Measurements from ENCODE around the gene MYH11. TPM values are rescaled to one million over a fixed set of nuclear protein-coding genes. Genes with fewer than 3 reads are reported as not detected.

MYH11 gene
- total and polyA plus RNA-seq, 10 of the 15 experiments (the other 5 are each of a cell fraction or from before 2014, with no cell fraction given) = 0.01 to 1.9 (median 0.13) TPM; not detected in 1

- TF ChIP-seq PKNOX1 (IDR thresholded peaks at IDR 0.05) (no peak), STAT3 (IDR thresholded peaks at IDR 0.05; ENCODE audit: low read depth, low read length) (no peak), KAT2A (conservative IDR thresholded peaks at IDR 0.05; ENCODE audit: control insufficient read depth, low read depth, low read length) (no peak)
These were observed 166.5 kb downstream of the MYH11 start (continued) for GRCh38 chr16:15690296-15690695.

DNA sequence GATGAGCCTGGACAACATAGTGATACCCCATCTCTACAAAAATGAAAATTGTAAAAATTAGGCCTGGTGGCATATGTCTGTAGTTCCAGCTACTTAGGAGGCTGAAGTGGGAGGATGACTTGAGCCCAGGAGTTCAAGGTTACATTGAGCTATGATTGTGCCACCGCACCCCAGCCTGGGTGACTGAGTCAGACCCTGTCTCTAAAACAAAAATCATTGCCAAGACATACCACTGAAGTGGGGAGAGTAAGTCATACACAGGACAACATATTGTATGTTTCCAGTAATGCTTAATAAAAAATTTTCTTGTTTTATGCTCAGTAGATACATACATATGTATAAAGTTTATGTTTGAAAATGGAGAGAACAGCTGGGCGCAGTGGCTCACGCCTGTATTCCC, 167.5 kb downstream of the MYH11 start:
- peaks cover 24 to 62% of the 10 kb centered on the region in 2 experiments for H3K36me3 ChIP-seq (ENCODE audit: control insufficient read depth in 2 of 2, insufficient read depth in 2 of 2, low read length in 1 of 2)
- intact Hi-C loops (cut with micrococcal nuclease; ENCODE audit: unreplicated experiment) = no loop called here
- RAD21 ChIA-PET (ENCODE audit: unreplicated experiment) = no interaction called here

GRCh38 chr16:15686287-15686686, 170.5 kb downstream of the MYH11 start:
- RAD21 ChIA-PET (ENCODE audit: unreplicated experiment) = no interaction called here
- no peak for FAIRE-seq
- no peak overlapping the region for H3K4me2 ChIP-seq (ENCODE audit: control insufficient read depth, insufficient read depth)
- TF ChIP-seq PRDM15 (CRISPR knock-in tag; IDR thresholded peaks at IDR 0.05) (no peak), RB1 (IDR thresholded peaks at IDR 0.05; ENCODE audit: borderline replicate concordance) (no peak), TBL1XR1 (IDR thresholded peaks at IDR 0.05; ENCODE audit: low read depth, low read length) (no peak), HDGF (IDR thresholded peaks at IDR 0.05) (no peak), NBN (IDR thresholded peaks at IDR 0.05) (no peak)

More for the DNA sequence above, 167.5 kb downstream of the MYH11 start:
- ChIA-PET POLR2A (no interaction called here), SMC1A (ENCODE audit: uncharacterized antibody, unreplicated experiment) (no interaction called here), CTCF (interaction anchor here (1.0 kb wide), 1 partner anchor 263 kb away, joined by 3 read pairs; no protein-coding TSS in a partner anchor)
- no TSS peak for BruUV-seq (replicated peaks)
- in situ Hi-C loops (cut with MboI) = no loop called here
- DNase-seq (ENCODE audit: low read depth, low spot score) = no peak
- TF ChIP-seq EP300 (IDR thresholded peaks at IDR 0.05; ENCODE audit: borderline replicate concordance in 1 of 2, control insufficient read depth in 1 of 2, low read depth in 2 of 2, low read length in 2 of 2) = no peak
- TF ChIP-seq RAD21 (IDR thresholded peaks at IDR 0.05; ENCODE audit: insufficient read depth, low read depth, low read length) = no peak
- no peak for TF ChIP-seq CHD2 (IDR thresholded peaks at IDR 0.05; ENCODE audit: borderline replicate concordance, low read depth, low read length)
- no peak for TF ChIP-seq FOXM1 (IDR thresholded peaks at IDR 0.05; ENCODE audit: low read depth, low read length)
- no peak overlapping the region for H3K4me2 ChIP-seq (ENCODE audit: control insufficient read depth, insufficient read depth)
- no peak for ATAC-seq
- no peaks in the 10 kb centered on the region for H3K9me3 ChIP-seq (replicated peaks; ENCODE audit: control insufficient read depth, insufficient read depth, low read length)
- FAIRE-seq = no peak
- H3K4me3 ChIP-seq = no peak overlapping the region
- H3K9ac ChIP-seq (ENCODE audit: control insufficient read depth, insufficient read depth, low read length) = no peak overlapping the region
- H3K4me1 ChIP-seq (ENCODE audit: control insufficient read depth, insufficient read depth, low read length) = no peaks in the 10 kb centered on the region
- no peak overlapping the region for H2AFZ ChIP-seq (ENCODE audit: control insufficient read depth, low read depth, low read length)
- H3K27ac ChIP-seq (ENCODE audit: control insufficient read depth, insufficient read depth) = no peak overlapping the region
- no peaks in the 10 kb centered on the region for H3K79me2 ChIP-seq (ENCODE audit: control insufficient read depth, insufficient read depth, low read length)
- no peaks in the 10 kb centered on the region for H4K20me1 ChIP-seq (ENCODE audit: control insufficient read depth, insufficient read depth)
- WGBS (ENCODE audit: insufficient coverage, insufficient replicate concordance, low lambda C conversion rate, missing lambda C conversion rate) = 100% methylated on average over 3 of the region's 3 CpGs
- H3K27me3 ChIP-seq (replicated peaks in 1 of 2; ENCODE audit: control insufficient read depth in 2 of 2, insufficient read depth in 2 of 2, low read length in 1 of 2) = no peaks in the 10 kb centered on the region

More at GRCh38 chr16:15686287-15686686, 170.5 kb downstream of the MYH11 start:
- Histone ChIP-seq H3K36me3 (ENCODE audit: control insufficient read depth in 2 of 2, insufficient read depth in 2 of 2, low read length in 1 of 2) (peaks cover 12 to 60% of the 10 kb centered on the region in 2 experiments), H4K20me1 (ENCODE audit: control insufficient read depth, insufficient read depth) (no peaks in the 10 kb centered on the region), H3K79me2 (ENCODE audit: control insufficient read depth, insufficient read depth, low read length) (peaks cover 2% of the 10 kb centered on the region; the same call in 1 of the 2 replicates), H2AFZ (ENCODE audit: control insufficient read depth, low read depth, low read length) (no peak overlapping the region), H3K4me3 (no peak overlapping the region), H3K27me3 (replicated peaks in 1 of 2; ENCODE audit: control insufficient read depth in 2 of 2, insufficient read depth in 2 of 2, low read length in 1 of 2) (no peaks in the 10 kb centered on the region), H3K9ac (ENCODE audit: control insufficient read depth, insufficient read depth, low read length) (no peak overlapping the region), H3K27ac (ENCODE audit: control insufficient read depth, insufficient read depth) (no peak overlapping the region), H3K9me3 (replicated peaks; ENCODE audit: control insufficient read depth, insufficient read depth, low read length) (no peaks in the 10 kb centered on the region), H3K4me1 (ENCODE audit: control insufficient read depth, insufficient read depth, low read length) (no peaks in the 10 kb centered on the region)
- ChIA-PET POLR2A (no interaction called here), SMC1A (ENCODE audit: uncharacterized antibody, unreplicated experiment) (no interaction called here), CTCF (no interaction called here)
- intact Hi-C loops (cut with micrococcal nuclease; ENCODE audit: unreplicated experiment) = no loop called here
- BruUV-seq (replicated peaks) = no TSS peak
- DNase-seq (ENCODE audit: low read depth, low spot score) (no peak), ATAC-seq (no peak)
- WGBS (ENCODE audit: insufficient coverage, insufficient replicate concordance, low lambda C conversion rate, missing lambda C conversion rate) = 92% methylated on average over 2 of the region's 2 CpGs
- in situ Hi-C loops (cut with MboI) = no loop called here
